HG03060 (cell line): Measurements from ENCODE around the gene TLE3.

Experiments
- ATAC-seq: cut with Tn5 transposase; IDR thresholded peaks from one replicate; pipeline ENCODE4 v1.9.1; 2021; ENCODE audit warnings: low read depth, moderate number of reproducible peaks; ENCODE audit not compliant: unreplicated experiment

The TLE3 gene

DNA sequence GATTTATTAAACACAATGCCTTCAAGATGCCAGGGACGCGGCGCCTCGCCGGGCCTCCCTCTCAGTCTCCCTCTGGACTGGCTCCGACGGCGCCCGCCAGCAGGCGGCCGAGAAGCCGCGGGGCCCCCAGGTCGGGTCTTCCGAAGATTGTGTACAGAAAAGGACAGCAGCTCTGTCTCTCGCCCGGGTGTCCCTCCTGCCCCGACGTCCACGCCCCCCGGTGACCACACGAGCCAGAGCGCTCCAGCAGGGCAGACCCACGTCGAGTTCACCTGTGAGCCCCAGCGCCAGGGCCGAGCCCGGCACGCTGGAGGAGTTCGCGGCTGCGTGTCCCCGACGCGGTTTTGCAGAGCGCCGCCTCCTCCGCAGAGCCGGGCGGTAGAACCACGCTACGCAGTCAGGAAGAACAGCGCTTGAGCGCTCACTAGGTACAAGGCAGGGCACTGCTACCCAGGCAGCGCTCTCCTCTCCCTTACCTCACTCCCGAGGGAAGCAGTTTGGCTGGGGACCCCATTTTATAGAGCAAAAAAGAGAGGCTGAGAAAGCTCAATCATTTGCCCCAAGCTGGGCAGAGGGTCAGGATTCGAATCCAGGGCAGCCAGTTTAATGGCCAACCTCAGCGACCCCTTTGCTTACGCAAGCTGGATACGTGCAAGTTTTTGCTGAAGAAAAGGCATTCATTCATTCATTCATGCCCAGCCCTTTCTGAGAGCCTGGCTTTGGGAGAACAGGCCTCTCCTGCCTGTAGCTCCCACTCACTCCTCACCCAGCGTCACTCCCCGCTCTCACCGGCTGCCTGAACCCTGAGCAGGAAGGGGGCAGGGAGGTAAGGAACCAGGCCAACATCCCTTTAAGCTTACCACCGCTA, 3.0 kb upstream of the TLE3 start:
- ATAC-seq, result no peak

- ATAC-seq, result no peak
Observed at GRCh38 chr15:70099967-70100473, 2.3 kb upstream of the TLE3 start.

DNA sequence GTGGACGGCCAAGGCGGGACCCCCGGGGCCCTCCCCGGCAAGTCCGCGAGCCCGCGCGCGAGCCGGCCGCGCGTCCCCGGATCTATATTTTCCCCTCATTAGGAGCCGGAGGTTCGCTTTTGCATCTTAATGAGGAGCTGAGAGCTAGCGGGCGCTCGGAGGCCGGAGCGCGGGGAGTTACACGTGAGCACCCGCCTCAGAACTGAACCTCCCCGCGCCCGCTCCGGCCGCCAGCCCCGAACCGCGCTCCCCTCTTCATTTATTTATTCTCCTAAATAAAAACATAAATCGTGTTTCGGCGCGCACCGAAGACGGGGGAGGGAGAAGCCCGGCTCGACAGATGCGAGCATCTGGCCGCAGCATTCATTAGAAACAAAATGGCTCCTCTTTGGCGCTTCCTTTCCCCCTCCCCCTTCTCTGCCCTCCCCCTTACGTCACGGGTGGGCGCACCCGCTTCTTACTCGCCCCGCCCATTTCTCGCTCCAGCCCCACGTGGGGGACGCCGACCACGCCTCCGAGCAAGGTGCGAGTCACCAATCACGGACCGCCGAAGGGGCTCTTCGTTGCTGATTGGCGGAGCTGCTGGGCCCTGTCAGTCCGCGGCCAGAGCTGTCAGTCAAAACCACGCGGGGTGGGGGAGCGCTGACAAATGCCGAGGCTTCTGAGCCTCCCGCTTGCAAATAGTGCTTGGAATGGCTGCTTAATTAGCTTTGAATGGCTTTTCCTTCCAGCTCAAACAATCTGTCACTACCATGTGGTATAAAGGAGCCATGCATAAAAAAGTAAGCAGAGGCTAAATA, 1.6 kb upstream of the TLE3 start:
- ATAC-seq, result peak; percentile 27

DNA sequence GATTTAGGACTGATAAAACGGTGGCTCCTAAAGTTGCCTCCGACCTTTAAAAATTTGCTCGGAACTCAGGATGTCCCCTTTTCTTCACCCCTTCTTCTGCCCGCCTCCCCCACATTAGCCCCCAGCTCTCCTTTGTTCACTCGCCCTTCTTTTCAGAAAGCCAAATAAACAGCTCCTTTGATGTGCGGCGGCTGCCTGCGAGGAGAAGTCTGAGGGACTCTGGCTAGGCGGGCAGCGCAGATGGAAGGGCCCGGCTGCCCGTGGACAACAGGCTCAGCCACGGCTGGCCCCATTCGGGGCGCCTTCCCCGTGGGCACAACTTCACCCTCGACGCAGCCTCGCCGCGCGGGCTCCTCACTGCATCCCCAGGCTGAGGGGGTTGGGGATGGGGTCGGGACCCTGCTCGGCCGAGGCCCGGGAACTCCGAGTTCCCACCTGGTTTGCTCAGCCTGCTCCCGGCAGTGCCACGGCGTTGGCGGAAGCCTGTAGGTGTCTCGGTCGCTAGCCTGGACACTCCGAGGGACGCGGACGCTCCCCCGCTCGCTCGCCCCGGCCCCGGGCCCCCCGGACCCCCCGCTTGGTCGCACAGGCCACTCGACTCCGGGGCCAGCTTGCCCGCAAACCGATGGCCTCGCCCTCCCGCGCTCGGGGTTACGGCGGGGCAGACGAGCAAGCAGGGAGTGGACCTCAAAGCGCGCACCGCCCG, 897 bp upstream of the TLE3 start:
- no peak for ATAC-seq

GRCh38 chr15:70098153-70098460, 390 bp upstream of the TLE3 start:
- no peak for ATAC-seq

- ATAC-seq, result no peak
Observed at GRCh38 chr15:70097063-70097320, 725 bp downstream of the TLE3 start.

DNA sequence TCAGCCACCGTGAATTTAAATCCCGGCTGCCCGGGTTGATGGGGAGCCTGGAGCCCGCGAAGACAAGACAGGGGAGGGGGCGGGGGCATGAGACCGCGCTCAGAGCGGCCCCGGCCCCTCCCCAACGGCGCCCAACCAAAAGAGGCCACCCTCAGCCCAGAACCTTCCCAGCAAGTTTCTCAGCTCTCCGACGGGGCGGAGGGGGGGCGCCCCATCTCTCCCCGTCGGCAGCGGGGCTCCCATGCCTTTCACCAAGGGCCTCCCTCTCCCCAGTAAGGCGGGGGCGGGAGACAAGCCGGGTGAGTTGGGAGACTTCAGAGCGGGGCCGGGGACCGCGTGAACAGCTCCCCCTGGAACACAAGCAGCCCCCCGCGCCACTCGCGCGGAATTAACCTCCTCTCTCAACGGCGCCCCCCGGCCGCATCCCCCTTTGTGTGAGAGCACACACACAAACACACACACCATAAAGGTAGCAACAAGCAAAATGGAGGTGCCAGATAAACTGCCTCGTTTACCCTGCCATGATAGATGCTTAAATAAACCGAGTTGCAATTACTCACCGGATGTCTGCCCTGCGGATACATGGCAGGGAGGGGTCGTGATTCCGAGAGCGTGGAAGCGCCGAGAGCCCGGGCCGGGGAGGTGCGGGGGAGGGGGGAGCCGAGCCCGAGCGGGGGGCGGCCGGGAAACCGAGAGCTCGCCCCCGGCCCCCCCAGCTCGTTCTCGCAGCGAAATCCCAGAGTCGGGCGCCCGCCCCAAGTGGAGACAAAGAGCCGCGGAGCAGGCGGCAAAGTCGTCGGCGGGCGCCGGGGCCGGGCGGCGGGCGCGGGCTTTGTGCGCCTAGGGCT, 1.3 kb downstream of the TLE3 start:
- no peak for ATAC-seq

- no peak for ATAC-seq
Observed at GRCh38 chr15:70095408-70096214, 2.1 kb downstream of the TLE3 start.

DNA sequence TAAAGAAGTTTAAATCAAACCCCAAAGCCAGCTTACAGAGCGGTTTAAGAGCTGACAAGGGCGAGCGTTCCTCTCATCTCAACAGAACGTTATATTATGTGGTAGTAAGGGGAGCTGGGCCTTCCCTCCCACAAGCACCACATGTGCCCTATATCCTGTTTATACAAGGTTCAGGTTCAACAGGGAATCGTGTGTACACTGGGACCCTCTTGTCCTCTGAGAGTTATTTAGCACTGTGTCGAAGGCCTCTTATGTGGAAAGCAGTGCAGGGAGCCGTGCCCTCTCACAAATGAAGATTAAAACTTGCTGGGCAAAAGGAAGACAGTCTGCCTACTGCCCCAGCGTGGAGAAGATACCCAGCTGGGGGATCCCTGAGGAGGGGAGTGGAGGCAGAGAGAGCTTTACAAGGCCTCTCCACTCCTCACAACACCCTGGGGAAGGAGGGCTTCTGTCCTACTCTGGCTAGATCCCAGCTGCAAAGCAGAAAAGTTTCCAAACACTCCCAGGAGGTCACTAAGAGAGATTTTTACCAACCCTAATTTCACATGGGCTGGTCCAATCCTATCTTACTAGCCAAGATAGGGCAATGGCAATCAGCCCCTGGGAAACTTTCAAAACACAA, 2.9 kb downstream of the TLE3 start:
- ATAC-seq, result no peak

- ATAC-seq, result no peak
Observed at GRCh38 chr15:70093481-70094319, 4.0 kb downstream of the TLE3 start.

- ATAC-seq, result no peak
Observed at GRCh38 chr15:70093070-70093469, 4.6 kb downstream of the TLE3 start.

DNA sequence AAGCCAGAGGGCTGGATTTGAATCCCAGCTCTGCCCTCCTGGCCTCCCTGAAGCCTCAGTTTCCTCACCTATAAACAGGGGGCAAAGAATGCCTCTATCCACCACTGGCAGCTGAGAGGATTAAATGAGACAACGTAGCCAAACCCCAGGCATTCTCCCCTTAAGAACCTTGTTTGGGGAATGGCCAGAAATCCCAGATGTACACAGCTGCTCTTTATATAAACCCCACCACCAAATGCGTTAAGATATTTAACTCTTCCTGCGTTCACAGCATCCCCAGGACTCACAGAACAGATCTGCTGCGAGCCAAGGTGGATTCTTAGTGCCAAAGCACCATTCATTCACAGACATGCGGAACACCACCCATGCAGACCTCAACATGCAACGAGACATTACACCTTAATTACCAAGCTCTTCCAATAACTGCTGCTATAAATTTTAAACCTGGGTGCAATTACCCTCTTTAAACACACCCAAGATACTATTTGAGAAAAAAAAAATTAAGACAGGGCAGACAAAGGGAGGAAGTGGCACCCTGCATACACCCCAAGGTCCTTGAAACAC, 5.2 kb downstream of the TLE3 start:
- ATAC-seq, result no peak

DNA sequence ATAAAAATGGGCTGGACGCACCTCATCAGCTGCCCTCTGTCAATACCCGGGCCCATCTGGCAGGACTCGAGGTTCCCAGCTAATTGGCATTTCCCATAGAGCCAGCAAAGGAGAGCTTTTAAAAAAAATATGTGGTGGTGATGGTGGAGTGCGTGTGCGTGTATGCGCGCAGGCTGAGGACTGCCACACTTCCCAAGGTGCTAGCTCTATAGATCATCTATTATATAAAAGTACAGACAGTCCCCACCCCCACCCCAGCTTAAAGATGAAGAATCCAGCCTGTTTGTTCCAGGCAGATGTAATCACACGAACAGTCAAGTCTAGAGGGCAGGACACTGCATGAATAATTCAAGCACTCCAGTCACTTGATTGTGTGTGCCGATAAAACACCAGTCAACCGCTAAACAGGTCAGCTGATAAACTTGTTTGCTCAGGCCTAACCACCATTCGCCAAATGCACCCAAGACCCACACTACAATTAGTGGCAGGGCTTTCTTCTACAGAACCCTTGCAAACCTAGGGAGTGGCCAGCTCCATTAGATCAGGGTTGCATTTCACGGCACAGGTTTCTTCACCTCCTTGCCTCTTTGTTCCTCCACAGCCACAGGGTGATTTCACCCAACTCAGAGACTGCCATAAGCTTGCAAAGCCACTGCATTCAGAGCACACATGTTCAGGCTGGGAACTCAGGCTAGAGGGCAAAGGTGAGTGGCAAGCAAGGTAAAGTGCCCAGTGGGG, 5.8 kb downstream of the TLE3 start:
- ATAC-seq, result no peak

DNA sequence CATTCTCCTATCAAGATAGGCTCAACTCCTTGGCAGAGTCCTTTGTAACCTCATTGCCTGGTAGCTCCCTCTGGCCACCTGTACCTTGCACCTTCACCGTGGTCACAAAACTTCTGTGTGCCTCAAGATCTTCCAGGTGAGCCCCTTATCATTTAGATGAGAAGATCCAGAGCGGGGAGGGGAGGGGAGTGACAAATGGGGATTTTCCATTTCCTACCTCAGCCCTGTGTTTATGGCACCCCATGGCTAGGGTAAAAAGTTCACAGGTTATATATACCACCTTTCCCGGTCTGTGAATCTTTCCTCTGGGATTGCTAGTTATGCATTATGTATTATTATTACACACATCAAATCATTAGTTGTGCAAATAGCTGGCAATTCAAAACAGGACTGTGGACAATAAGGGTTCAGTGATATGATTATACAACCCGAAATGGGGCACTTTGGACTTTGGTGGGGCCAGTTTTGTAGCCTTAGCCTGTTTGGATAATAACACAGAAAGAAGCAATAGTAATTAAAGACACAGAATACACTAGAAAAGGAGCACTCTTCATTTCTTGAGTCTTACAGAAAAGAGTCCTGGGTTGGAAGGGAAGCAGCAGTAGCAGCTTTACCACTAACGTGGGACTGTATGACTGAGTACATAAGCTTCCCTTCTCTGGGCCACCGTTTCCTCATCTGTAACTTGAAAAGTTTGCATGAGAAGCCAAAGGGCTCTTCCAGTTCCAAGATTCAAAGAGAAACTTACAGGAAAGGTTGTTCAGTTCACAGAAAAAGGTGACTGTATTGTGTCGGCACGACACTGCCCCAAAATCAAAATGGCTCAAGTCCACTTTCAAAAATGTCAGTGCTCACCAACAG, 7.1 kb downstream of the TLE3 start:
- no peak for ATAC-seq

GRCh38 chr15:70089692-70089971, 8.1 kb downstream of the TLE3 start:
- ATAC-seq, result no peak

DNA sequence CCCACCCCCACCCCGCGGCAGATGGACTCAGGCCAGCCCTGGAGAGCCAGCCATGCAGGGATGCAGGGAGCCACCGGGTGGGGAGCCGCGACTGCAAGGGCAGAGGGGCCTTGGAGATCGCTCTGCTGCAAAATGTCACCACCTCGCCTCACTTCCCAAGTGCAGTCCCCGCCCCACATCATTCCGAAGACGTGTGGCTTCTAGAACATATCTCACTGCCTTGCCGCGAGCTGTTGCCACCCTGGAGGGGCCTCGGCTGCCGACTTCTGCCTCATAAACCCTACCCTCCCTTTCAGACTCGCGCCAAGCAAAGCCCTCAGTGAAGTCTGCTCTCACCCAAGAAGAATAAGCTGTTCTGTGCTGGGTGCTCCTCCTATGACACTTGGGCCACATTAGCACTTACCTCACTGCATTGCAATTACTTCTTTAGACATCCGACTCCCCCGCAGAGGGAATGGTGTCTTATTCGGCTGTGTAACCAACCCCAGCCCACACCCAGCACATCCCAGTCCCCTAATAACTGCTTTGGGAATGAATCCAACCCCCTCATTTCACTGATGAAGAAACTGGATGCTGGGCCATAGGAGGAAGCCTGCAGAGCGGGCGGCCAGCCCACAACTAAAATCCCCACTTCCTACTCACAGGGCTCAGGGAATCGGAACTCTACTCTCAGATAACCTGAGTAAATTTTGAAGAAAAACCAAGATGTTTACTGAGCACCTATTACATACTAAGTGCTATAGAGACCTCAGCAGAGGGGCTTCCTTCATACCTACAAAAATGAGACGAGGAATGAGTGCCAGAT, 8.6 kb downstream of the TLE3 start:
- ATAC-seq, result no peak
